ENCODE results near the gene RELA.
"Not testable (repeated sequence)": the region's sequence is repeated elsewhere in the genome, so short reads cannot be mapped to it uniquely, and the experiment has no call there.

Gene RELA

DNA sequence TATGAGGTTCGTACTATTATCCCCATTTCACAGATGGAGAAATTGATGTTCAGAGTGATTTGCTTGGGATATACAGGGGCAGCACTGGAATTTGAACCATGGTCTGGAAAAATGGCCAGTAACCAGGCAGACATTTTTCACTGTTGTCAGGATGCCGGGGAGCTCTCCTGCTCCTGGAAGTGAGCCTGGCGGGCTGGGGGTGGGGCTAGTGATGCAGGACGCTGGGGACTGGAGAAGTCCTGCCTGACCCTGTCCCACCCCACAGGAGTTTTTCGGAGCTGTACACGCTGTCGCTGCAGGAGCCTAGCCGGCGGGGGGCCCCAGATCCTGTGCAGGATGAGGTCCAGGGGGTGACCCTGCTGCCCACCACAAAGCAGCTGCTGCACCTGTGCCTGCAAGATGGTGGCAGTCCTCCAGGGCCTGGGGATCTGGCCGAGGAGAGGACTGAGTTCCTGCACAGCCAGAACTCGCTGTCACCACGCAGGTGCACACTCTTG, 13.7 kb downstream of the RELA start:
- no peak for DNase-seq (ENCODE audit: low spot score)

- peak; percentile 44 for DNase-seq (ENCODE audit: low spot score)
Observed at GRCh38 chr11:65646958-65647701, 15.6 kb downstream of the RELA start.

DNA sequence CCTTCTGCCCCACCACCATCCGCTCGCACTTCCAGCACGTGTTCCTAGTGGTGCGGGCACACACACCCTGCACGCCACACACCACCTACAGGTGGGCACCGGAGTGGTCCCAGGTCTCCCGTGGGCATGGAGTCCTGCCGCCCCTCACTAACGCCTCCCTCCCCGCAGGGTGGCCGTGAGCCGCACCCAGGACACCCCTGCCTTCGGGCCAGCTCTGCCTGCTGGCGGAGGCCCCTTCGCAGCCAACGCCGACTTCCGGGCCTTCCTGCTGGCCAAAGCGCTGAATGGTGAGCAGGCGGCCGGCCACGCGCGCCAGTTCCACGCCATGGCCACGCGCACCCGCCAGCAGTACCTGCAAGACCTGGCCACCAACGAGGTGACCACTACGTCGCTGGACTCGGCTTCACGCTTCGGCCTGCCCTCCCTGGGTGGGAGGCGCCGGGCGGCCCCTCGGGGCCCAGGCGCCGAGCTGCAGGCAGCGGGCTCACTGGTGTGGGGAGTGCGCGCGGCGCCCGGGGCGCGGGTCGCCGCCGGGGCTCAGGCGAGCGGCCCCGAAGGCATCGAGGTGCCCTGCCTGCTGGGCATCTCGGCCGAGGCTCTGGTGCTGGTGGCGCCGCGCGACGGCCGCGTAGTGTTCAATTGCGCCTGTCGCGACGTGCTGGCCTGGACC, 16.3 kb downstream of the RELA start:
- no peak for DNase-seq (ENCODE audit: low spot score)

DNA sequence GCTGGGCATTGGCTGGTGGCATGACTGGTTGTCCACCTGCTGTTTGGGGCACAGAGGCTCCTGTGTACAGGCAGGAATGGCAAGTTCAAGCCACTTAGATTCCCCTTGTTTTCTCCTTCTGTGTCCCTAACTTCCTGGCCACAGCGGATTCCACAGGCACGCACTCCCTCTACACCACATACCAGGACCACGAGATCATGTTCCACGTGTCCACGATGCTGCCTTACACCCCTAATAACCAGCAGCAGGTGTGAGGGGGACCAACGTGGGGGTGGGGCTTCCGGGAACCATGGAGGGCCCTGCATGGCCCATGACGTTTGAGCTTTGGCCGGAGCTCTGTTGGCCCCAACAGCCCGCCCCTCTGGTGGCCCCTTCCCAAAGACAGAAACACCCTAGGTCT, 17.0 kb downstream of the RELA start:
- DNase-seq (ENCODE audit: low spot score): peak; percentile 37

DNA sequence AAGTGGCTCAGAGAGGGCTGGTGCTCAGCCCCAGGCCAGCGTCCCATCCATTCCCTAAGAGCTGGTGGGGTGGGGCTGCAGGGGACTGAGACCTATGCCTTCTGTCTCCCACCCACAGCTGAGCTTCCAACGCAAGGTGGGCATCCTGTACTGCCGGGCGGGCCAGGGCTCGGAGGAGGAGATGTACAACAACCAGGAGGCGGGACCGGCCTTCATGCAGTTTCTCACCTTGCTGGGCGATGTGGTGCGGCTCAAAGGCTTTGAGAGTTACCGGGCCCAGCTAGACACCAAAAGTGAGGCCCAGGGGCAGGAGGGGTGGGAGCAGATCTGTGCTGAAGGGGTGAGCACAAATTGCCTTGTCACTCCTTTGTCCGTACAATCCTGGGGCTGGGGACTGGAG, 17.9 kb downstream of the RELA start:
- no peak for DNase-seq (ENCODE audit: low spot score)

DNA sequence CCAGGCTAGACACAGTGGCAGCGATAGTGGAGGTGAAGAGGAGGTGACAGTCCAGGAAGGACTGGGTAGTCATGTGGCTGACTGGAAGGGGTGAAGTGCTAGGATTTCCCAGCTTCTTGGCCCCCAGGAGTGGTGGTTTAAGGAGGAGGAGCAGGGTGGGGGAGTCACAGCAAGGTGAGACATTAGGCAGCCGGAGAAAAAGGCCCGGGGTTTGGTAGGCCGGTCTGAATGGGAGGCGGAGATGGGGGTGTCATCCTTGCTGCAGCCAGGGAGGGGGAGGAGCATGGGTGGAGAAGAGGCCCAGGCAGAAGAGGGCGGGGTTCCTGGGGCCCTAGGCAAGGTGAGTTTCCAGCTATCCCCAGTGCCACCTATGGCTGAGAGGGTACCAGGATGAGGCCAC, 18.7 kb downstream of the RELA start:
- no peak for DNase-seq (ENCODE audit: low spot score)

GRCh38 chr11:65642014-65642671, 20.6 kb downstream of the RELA start:
- no peak for DNase-seq (ENCODE audit: low spot score)

DNA sequence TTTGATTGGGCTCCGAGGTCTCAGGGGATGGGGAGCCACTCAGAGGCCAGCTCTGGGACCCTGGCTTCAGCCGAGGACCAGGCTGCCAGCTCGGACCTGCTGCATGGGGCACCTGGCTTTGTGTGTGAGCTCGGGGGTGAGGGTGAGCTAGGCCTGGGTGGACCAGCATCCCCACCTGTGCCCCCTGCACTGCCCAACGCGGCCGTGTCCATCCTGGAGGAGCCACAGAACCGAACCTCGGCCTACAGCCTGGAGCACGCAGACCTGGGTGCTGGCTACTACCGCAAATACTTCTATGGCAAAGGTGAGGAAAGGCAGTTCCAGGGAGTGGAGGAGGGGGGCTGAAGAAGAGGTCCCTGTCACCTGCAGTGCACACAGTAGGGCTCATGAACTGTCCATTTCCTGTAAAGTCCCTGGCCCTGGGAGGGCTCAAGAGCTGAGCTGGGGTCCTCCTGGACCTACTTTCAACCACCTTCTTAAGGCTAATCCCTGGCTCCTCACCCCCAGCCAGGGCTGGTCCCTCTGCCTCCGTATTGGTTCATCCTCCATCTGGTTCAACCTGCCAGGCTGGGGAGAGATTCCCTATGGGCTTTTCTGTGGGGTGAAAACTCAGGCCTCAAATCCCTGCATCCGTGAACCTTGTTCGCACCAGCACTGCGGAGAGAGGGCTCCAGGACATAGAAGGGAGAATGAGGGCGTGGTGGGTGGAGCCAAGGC, 21.3 kb downstream of the RELA start:
- no peak for DNase-seq (ENCODE audit: low spot score)

GRCh38 chr11:65640483-65641296, 22.0 kb downstream of the RELA start:
- no peak for DNase-seq (ENCODE audit: low spot score)

DNA sequence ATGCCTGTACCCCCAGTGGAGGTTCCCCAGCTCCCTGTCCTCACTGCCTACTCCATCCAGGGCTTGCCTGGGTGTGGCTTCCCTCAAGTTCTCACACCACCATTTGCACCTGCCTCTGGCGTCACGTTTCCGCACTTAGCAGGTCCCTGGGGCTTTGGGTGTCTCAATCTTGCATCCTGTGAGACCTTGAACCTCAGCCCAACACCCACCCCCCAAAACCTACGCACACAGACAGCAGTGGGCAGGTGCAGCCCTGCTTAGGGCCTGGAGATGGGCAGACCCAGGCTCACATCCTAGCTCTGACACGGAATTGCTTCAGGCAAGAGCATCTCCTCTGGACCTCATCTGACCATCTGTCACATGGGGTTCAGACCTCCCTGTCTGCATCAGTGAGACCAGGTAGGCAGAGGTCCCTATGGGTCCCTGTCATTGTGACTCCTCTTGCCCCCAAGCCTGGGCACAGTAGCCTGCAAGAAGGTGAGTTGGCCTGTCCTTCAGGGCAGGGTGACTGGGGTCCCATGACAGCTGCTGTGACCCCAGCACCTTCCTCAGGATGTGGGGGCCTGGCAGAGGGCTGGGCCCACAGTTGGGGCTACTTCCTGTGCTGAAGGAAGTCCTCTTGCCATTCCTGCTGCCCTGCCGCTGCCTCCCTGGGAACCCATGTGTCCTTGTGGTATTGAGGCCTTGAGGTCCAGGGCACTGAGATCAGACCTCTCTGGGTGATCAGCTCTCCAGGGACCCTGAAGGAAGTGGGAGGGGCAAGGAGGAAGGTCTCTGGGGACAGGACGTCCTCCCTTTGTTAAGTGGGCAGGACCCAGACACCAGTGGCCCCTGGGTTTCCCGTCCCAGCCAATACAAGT, 22.9 kb downstream of the RELA start:
- no peak for DNase-seq (ENCODE audit: low spot score)

DNA sequence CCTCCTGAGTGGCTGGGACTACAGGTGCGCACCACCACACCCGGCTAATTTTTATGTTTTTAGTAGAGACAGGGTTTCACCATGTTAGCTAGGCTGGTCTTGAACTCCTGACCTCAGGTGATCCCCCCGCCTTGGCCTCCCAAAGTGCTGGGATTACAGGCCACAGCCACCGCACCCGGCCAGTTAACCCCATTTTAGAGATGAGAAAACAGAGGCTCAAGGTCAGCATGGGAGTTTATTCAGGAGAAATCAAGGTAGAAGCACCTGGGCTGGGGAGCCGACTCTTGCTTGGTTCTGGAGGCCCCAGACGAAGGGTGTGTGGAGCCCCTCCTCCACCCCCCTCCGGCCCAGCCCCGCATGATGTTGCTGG, 23.5 kb downstream of the RELA start:
- DNase-seq (ENCODE audit: low spot score): not testable (repeated sequence)

- peak; percentile 95 for DNase-seq (ENCODE audit: low spot score)
Observed at GRCh38 chr11:65637794-65638419, 24.8 kb downstream of the RELA start, which contains the start of gene SIPA1. Gene SIPA1, plus strand, starts transcription at chr11:65638101. Its CDS starts 2,821 bp downstream, at chr11:65640922.

- no peak for DNase-seq (ENCODE audit: low spot score)
Observed at GRCh38 chr11:65637032-65637557, 25.6 kb downstream of the RELA start.

DNA sequence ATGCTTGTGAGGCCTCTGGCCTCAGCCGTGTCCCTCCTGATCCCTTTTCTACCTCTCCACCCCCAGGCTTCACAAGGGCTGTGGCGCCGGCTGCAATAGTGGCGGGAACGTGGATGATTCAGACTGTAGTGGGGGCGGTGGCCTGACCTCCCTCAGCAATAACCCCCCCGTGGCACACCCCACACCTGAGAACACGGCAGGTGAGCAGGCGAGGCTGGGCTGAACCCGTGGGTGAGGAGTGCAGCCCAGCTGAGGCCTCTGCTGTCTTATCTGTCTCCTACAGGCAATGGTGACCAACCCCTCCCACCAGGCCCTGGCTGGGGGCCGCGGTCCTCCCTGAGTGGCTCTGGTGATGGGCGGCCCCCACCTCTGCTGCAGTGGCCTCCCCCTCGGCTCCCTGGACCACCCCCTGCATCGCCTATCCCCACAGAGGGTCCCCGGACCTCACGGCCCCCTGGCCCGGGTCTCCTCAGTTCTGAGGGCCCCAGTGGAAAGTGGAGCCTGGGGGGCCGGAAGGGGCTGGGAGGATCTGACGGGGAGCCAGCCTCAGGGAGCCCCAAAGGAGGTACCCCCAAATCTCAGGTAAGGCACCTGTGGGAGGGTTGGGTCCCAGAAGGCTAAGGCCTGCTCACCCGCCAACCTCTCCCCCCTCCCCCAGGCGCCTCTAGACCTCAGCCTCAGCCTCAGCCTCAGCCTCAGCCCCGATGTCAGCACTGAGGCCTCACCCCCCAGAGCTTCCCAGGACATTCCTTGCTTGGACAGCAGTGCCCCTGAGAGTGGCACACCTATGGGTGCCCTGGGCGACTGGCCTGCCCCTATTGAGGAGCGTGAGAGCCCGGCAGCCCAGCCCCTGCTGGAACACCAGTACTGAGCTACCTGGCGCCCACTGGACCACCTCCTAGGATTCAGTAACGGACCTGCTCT, 26.3 kb downstream of the RELA start:
- DNase-seq (ENCODE audit: low spot score): no peak

GRCh38 chr11:65634905-65635731, 27.6 kb downstream of the RELA start:
- DNase-seq (ENCODE audit: low spot score): no peak

- DNase-seq (ENCODE audit: low spot score): no peak
Observed at GRCh38 chr11:65634440-65634839, 28.3 kb downstream of the RELA start.

DNA sequence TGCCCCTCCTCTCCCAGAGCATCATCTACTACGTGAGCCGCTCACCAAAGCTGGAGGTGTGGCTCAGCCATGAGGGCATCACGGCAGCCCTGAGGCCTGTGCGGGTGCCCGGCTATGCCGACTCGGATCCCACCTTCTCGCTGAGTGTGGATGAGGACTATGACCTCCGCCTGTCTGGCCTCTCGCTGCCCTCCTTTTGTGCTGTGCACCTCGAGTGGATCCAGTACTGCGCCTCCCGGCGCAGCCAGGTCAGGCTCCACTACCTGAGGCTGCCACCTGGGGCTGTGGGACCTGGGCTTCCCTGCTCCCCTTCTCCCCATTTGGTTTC, 28.6 kb downstream of the RELA start:
- DNase-seq (ENCODE audit: low spot score): no peak

All from GM03348 (cell line).